Heart right ventricle (tissue), 16 donors: Measurements from ENCODE around the gene GMPR. TPM values are rescaled to one million over a fixed set of nuclear protein-coding genes. Genes with fewer than 3 reads are reported as not detected.

ENCODE experiments used
- ATAC-seq, 8 donors: fragments of 200-7000 bp; cut with Tn5 transposase; one replicate each; pipeline ENCODE4 v1.9.1; 2020; ENCODE audit warnings: mild to moderate bottlenecking in 8 of 8, moderate library complexity in 8 of 8, moderate number of reproducible peaks in 1 of 8
- DNase-seq, 2 donors: peaks; one replicate each; pipeline ENCODE4 v3.0.0-alpha.2; 2020
- H3K27ac ChIP-seq, 10 donors: fragments of 200-600 bp; sonication (generic) in 2 of 10; one replicate each; pipeline versions ENCODE4 v1.5.0 to v1.8.0; 2020 to 2022; ENCODE audit warnings: mild to moderate bottlenecking in 3 of 10
- H3K27me3 ChIP-seq, 7 donors: fragments of 200-600 bp; one replicate each; pipeline ENCODE4 v1.8.0; 2021 to 2022; ENCODE audit warnings: mild to moderate bottlenecking in 2 of 7
- H3K36me3 ChIP-seq, 9 donors: fragments of 200-600 bp; sonication (generic) in 1 of 9; one replicate each; pipeline versions ENCODE4 v1.5.0 to v1.8.0; 2020 to 2022; ENCODE audit warnings: mild to moderate bottlenecking in 2 of 9
- H3K4me1 ChIP-seq, 9 donors: fragments of 200-600 bp; sonication (generic) in 1 of 9; one replicate each; pipeline versions ENCODE4 v1.5.0 to v1.8.0; 2020 to 2022; ENCODE audit warnings: mild to moderate bottlenecking in 4 of 9
- H3K4me3 ChIP-seq, 10 donors: fragments of 200-600 bp; sonication (generic) in 2 of 10; one replicate each; pipeline versions ENCODE4 v1.5.0 to v1.8.0; 2020 to 2022; ENCODE audit warnings: mild to moderate bottlenecking in 7 of 10, moderate library complexity in 2 of 10
- H3K9me3 ChIP-seq, 11 donors: fragments of 200-600 bp in 10 of 11; sonication (generic) in 2 of 11; one replicate each; pipeline versions ENCODE4 v1.5.0 to v1.8.0; 2013 to 2022; ENCODE audit warnings: mild to moderate bottlenecking in 2 of 11, control low read depth in 1 of 11, moderate library complexity in 1 of 11
- WGBS, 2 donors: extraction: QIAGEN DNeasy Blood & Tissue Kit; methylation state at CpG; one replicate each; pipeline ENCODE4 v1.1.7; 2013; ENCODE audit warnings: inconsistent platforms in 1 of 2; 5-methylcytosine and 5-hydroxymethylcytosine counted together
- intact Hi-C, 10 donors: fragments of 100-400 bp; cut with DNase I; formaldehyde crosslinking; loops; one replicate each; pipeline versions ENCODE4 v1.11.1 to v1.14.2; 2022
- polyA plus RNA-seq, 2 donors: library from polyadenylated mRNA; stranded (reverse); fragments of 200-250 nt; gene quantifications; one replicate each; pipeline ENCODE4 v1.2.3, GENCODE V29; 2013
- total RNA-seq, 10 donors: library from RNA; stranded (reverse); fragmentation: NEBNext Ultra II Directional in 3 of 10; extraction: Animal tissue kit (Norgen Biotek cat#: 25700) in 3 of 10; gene quantifications; one replicate each; pipeline versions ENCODE4 v1.2.1 to v1.2.4, GENCODE V29; 2021 to 2023
- TF ChIP-seq, protein P1 (sequence below), 9 donors: fragments of 200-600 bp; sonication (generic) in 2 of 9; IDR thresholded peaks; one replicate each; pipeline versions ENCODE4 v1.5.0 to v1.8.0; 2021 to 2022; ENCODE audit warnings: antibody characterized with exemption in 9 of 9, mild to moderate bottlenecking in 5 of 9, moderate library complexity in 1 of 9
- donor health status: Arrhythmogenic right ventricular cardiomyopathy.
- donor health status: ischemic (EF 13 %, LVEDD 7.1; RV severe dilation, severe dysfunction).
- donor health status: healthy with polysubstance abuse.
- donor health status: DM: no; HTN: yes; CAD: no.
- donor health status: DM: no; HTN: no; CAD: no.
- donor health status: ischemic (EF 25% LVEDD 6.9; RV normal size, moderate dysfunction).
- donor health status: ischemic (EF 25% LVEDD 5.7; RV mildly dilated, moderate dysfunction).
- donor health status: healthy.
- donor health status: DM: yes; HTN: yes; CAD: no.
- donor health status: Ischemic cardiomyopathy.
- donor health status: ischemic (EF 35%, LVEDD 5.7; RV mildly dilated, moderate dysfunction).
- donor health status: nonischemic (EF 11% LVEDD 7.7; RV severe dilation, severe dysfunction).
- donor health status: DM: yes; HTN: yes; CAD: no.
- donor health status: PGD.
- donor health status: ischemic (EF 29% LVEDD 5.4; RV normal size, mild dysfunction).
- donor health status: nonischemic (EF 23%, LVEDD 6.1; RV moderate dilation, normal function).

Gene GMPR
- total and polyA plus RNA-seq, 12 donors: 74.1 to 334 (median 104) TPM

DNA sequence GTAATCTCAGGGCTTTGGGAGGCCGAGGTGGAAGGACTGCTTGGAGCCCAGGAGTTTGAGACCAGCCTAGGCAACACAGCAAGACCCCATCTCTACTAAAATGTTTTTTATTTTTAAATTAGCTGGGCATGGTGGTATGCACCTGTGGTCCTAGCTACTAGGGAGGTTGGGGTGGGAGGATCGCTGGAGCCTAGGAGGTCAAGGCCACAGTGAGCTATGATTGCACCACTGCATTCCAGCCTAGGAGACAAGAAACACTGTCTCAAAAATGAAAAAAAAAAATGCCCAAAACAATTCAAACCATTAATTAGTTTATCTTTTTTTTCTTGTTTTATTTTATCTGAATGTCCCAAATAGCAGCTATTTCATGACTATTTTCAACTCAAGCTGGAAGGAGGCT lies 85.8 kb downstream of the GMPR start:
- DNase-seq: no peak
- H3K4me3 ChIP-seq: no peak overlapping the region
- no peaks in the 10 kb centered on the region for H3K27me3 ChIP-seq
- no peak overlapping the region for H3K27ac ChIP-seq
- no peaks in the 10 kb centered on the region for H3K9me3 ChIP-seq
- TF ChIP-seq, protein P1, sequence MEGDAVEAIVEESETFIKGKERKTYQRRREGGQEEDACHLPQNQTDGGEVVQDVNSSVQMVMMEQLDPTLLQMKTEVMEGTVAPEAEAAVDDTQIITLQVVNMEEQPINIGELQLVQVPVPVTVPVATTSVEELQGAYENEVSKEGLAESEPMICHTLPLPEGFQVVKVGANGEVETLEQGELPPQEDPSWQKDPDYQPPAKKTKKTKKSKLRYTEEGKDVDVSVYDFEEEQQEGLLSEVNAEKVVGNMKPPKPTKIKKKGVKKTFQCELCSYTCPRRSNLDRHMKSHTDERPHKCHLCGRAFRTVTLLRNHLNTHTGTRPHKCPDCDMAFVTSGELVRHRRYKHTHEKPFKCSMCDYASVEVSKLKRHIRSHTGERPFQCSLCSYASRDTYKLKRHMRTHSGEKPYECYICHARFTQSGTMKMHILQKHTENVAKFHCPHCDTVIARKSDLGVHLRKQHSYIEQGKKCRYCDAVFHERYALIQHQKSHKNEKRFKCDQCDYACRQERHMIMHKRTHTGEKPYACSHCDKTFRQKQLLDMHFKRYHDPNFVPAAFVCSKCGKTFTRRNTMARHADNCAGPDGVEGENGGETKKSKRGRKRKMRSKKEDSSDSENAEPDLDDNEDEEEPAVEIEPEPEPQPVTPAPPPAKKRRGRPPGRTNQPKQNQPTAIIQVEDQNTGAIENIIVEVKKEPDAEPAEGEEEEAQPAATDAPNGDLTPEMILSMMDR (IDR thresholded peaks at IDR 0.05): no peak
- WGBS, 2 donors: 93% methylated on average over 2 of the region's 2 CpGs
- H3K4me1 ChIP-seq: peaks cover 15 to 54% (median 39%) of the 10 kb centered on the region in 9 donors
- peaks cover 0 to 36% (median 14%) of the 10 kb centered on the region in 9 donors for H3K36me3 ChIP-seq
- no peak for ATAC-seq
- intact Hi-C loops: loop anchor here in 3 of 10 donors (5.0 to 10.0 kb wide), 3 partner anchors 82 to 89 kb away; partner anchors contain the start of gene GMPR (in 2 of the 3)

DNA sequence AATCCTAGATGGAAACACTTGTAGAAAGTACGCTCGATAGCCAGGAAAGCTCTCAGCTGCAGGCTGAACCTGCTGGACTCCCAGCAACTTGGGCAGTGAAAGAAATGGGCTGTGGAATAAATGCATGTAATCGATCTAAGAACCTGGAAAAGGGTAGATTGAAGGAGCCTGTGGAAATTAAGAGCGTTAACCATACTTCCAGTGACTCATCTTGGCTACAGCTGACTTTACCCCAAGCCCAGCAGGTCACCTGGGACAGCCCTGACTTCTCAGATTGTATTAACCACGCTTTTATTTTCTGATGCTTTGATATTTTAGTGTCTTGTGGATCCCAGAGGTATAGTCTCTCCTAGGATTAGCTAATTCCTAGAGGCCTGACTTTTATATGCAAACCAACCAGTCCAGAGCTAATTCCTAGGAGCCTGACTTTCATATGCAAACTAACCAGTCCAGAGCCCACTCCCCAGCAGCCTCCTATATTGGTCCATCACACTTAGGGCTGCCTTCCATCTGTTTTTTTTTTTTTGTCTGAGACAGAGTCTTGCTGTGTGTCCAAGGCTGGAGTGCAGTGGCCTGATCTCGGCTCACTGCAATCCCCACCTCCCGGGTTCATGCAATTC lies 86.3 kb downstream of the GMPR start:
- DNase-seq (no peak), ATAC-seq (no peak)
- no peak overlapping the region for H3K4me3 ChIP-seq
- peaks cover 0 to 36% (median 14%) of the 10 kb centered on the region in 9 donors for H3K36me3 ChIP-seq
- TF ChIP-seq, protein P1 (IDR thresholded peaks at IDR 0.05): no peak
- intact Hi-C loops: loop anchor here in 4 of 10 donors (5.0 to 10.0 kb wide), 3 partner anchors 82 to 90 kb away; partner anchors contain the start of gene GMPR (in 3 of the 4)
- H3K27ac ChIP-seq: no peak overlapping the region
- WGBS, 2 donors: 88 to 93% methylated on average over 7 of the region's 7 CpGs
- no peaks in the 10 kb centered on the region for H3K27me3 ChIP-seq
- H3K9me3 ChIP-seq: no peaks in the 10 kb centered on the region
- peaks cover 15 to 48% (median 33%) of the 10 kb centered on the region in 9 donors for H3K4me1 ChIP-seq

DNA sequence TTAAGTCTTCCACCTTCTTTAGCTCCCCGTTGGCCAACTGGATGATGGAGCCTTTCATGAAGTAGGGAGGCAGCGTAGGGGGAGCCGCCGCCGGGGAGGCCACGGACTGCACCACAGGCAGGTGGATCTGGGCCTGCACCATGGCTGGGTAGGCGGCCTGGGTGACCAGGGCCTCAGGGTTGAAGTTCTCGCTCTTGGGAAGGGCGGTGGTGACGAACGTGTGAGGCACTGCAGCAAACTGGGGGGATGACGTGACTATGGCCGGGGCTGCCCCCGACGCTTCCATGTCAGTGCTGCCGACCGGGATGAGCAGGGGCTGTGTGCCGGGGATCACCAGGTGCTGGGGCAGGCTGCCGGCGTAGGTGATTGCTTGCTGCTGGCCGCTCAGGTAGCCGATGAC lies 88.1 kb downstream of the GMPR start:
- Histone ChIP-seq H3K4me3 (no peak overlapping the region), H3K9me3 (no peaks in the 10 kb centered on the region), H3K27me3 (no peaks in the 10 kb centered on the region), H3K27ac (no peak overlapping the region), H3K4me1 (peaks cover 4 to 36% (median 21%) of the 10 kb centered on the region in 9 donors), H3K36me3 (peaks cover 0 to 36% (median 14%) of the 10 kb centered on the region in 9 donors)
- ATAC-seq (no peak), DNase-seq (no peak)
- TF ChIP-seq, protein P1 (IDR thresholded peaks at IDR 0.05): no peak
- intact Hi-C loops: loop anchor here in 2 of 10 donors (5.0 to 10.0 kb wide), 2 partner anchors 89 to 92 kb away; partner anchors contain the start of gene GMPR (in 2 of the 2)
- 97 to 98% methylated on average over 22 of the region's 22 CpGs for WGBS, 2 donors

DNA sequence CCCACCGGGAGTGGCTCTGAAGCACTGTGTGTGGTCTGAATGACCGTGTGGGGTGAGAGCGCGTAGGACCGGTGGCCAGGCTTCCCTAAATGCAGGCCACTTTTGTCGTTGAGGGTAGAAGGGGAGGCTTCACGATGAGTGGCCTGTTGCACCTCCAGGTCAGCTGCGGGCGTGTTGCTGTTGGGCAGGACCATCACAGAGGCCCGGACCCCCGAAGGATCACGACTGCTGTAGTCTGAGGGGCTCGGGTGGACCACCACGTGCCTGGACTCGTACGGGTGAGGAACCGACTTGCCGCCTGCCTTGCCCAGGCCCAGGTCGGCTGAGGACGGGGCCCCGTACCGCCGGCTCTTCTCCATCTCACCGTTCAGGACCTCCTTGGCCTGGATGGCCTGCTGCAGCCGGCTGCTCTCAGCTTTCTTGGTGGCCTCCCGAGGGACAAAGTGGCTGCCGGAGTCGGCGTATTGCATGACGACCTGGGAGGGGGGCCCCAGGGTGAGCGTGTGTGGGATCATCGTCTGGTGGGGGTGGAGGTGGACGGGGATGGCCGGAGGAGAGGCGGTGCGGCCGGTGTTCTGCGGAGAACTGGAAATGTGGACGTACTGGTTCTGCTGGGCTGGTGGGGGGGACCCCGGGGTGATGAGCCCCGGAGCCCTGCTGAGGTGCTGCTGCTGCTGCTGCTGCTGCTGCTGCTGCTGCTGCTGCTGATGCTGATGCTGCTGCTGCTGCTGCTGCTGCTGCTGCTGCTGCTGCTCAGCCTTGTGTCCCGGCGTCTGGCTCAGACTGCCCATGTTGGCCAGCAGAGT lies 88.8 kb downstream of the GMPR start:
- no peaks in the 10 kb centered on the region for H3K9me3 ChIP-seq
- no peak overlapping the region for H3K4me3 ChIP-seq
- H3K27me3 ChIP-seq: no peaks in the 10 kb centered on the region
- 95 to 97% methylated on average over 38 to 43 of the region's 43 CpGs for WGBS, 2 donors
- H3K36me3 ChIP-seq: peaks cover 0 to 36% (median 14%) of the 10 kb centered on the region in 9 donors
- H3K4me1 ChIP-seq: peaks cover 3 to 36% (median 21%) of the 10 kb centered on the region in 9 donors
- TF ChIP-seq, protein P1 (IDR thresholded peaks at IDR 0.05): no peak
- ATAC-seq (no peak), DNase-seq (no peak)
- no peak overlapping the region for H3K27ac ChIP-seq
- intact Hi-C loops: loop anchor here in 2 of 10 donors (5.0 to 10.0 kb wide), 2 partner anchors 90 to 92 kb away; partner anchors contain the start of gene GMPR (in 2 of the 2)
